Tongue (tissue), 2 donors: Measurements from ENCODE around the gene MATCAP1. TPM values are rescaled to one million over a fixed set of nuclear protein-coding genes. Genes with fewer than 3 reads are reported as not detected.

Source experiments
- DNase-seq: peaks from one replicate; pipeline ENCODE4 v3.0.0-alpha.2; 2015
- total RNA-seq: library from RNA; depleted of rRNA; stranded (reverse); fragments of >200 nt; gene quantifications from one replicate; pipeline ENCODE4 v1.2.3, GENCODE V29; 2014

MATCAP1 gene
- total RNA-seq, 1 donor from 2014 or later: 14.1 TPM

DNA sequence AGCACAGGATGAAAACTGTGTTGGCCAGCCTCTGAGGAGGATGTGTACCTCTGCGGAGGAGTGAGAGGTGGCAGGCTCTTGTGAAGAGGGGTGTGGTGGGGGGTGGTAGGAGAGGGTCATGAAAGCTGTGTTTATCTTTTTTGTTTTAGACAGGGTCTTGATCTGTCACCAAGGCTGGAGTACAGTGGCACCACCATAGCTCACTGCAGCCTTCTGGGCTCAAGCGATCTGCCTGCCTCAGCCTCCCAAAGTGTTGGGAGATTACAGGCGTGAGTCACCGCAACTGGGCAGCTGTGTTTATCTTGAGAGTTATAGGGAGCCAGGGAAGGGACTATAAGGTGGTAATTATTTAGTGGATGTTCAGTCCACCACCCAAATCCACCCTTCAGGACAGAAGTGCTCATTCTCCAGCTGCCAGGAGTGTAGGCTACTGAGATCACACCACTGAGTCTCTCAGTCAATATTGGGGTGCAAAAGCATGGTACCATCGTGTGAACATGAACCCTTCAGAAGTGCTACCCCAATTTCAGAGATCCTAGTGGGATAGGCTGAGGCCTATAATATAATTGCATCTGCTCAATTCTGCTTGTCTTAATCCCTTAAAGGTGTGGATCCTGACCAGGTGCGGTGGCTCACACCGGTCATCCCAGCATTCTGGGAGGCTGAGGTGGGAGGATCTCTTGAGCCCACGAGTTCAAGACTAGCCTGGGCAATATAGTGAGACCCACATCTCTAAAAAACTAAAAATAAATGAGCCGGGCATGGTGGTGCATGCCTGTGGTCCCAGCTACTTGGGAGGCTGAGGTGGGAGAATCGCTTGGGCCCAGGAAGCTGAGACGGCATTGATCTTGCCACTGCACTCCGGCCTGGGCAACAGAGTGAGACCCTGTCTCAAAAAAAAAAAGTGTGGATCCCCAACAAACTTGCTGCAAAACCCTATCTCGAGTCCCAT is 7.0 kb upstream of the MATCAP1 start:
- DNase-seq: no peak

DNA sequence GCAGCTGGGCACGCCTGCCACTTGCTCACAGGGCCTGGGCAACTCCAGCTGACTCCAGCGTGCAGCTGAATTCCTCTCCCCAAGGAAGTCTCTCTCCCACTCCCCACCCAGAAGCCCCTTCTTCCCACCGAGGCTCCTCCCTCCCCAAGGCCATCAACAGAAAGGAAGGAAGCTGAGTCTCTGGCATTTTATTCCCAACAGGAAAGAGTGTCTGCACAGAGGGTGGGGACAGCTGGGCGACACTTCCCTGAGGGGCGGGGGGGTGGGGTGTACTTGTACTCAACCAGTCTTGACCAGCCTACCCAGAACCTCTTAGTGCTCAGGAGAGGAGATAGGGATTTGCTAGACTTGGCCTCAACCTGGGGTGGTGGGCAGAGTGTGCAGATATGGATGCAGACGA is 6.3 kb upstream of the MATCAP1 start, which contains the start of gene EXOC3L1:
EXOC3L1 (minus strand) TSS at position 96 of the 400 bp plus-strand sequence. CDS start 460 bp downstream, outside the sequence.
- no peak for DNase-seq

DNA sequence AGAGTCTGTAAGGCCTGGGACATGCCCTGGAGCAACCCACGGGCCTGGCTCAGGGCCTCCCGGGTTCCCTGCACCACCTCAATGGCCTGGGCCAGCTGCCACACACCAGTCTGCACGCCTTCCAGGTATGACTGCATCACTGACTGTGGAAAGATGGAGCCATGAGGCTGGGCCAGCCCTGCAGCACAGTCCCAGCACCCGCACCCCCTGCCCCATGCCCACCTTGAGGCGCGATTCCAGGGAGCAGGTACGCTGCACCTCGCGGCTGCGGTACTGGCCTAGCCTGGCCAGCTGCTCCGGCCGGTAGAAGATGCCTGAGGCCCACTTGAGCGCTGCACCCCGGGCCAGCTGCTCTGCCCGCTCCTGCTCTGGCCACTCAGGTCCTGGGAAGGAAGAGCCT is 5.0 kb upstream of the MATCAP1 start:
- no peak for DNase-seq

DNA sequence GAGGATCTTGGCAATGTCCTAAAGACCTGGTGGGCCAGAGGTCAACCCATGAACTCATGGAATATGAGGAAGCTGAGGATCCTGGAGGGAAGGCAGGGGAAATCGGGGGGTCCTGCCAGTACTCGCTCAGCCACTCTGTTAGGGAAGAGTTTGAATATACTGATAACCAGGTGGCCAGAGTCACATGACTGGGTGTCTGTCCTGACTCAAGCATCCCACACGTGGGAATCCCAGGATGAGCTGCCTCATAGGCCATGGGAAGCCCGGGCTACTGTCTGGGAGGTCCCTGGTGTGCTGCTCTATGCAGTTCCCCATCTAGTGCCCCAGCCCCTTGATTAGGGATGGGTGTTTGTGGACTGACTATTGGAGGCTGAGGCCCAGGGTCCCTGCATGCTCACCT is 4.6 kb upstream of the MATCAP1 start:
- no peak for DNase-seq

DNA sequence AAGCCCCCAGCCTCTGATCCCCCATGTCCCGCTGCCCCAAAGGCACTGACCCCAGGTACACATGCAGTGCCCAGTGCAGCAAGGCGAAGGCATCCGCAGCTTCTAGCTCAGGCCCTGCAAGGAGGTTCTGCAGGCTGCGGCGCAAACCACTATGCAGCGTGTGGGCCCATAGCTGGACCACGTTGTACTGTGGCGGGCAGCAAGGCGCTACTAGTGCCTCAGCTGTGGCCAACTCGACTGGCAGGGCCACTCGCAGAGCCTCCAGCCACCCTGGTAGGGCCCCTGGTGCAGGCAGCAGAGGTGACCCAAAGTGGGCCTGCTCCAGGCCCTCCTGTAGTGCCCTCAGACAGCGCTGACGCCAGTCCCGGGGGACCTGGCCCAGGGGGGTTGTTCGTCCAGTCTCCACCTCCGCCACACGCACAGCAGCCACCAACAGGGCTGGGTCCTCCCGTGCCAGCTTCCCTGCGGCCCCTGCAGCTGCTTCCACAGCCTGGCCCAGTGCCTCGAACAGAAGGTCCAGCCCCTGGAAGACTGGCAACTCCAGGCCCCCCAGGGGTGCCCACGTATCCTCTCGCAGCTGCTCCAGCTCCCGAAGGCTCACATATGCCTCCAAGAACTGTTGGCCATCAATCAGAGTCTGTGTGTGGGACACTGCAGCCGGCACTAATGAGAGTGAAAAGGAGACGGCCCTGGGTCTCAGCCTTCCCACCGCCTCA is 3.6 kb upstream of the MATCAP1 start:
- DNase-seq: peak; percentile 89

DNA sequence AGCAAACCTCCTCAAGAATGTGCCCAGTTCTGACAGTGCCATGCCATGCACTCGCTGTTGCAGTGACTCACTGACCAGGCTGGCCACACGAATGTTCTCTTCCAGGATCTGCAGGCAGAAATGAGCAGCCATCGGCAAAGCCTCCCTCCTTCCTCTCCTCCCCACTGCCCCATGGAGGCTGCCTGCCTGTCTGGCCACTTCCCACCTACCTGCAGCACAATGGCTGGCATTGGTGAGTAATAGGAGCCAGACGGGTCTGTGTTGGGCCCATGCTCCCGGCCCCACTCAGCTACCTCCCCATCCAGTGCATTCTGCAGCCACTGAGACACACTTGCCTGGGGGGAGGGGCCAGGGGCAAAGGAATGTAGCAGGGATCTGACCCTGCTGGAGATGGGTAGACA is 2.8 kb upstream of the MATCAP1 start:
- no peak for DNase-seq

DNA sequence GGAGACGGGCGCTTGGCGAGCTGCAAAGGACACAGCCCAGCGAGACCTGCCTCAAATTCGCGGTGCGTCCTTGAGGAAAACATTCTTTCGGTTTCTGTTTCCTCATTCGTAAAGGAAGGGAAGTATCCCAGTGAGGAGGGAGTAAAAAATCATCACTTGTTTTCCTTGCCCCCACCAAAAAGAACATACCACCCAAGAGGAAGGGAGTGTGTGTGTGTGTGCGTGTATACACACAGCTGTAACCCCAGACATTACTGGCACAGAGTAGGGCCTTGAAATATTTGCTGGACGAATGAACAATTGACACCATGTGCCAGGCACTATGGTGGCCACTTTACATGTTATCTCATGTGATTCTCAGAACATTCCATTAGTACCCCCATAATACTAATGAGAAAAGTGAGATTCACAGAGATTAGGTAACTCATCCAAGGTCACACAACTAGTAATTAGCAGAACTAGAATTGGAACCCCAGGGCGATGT is 1.9 kb upstream of the MATCAP1 start:
- DNase-seq: no peak

DNA sequence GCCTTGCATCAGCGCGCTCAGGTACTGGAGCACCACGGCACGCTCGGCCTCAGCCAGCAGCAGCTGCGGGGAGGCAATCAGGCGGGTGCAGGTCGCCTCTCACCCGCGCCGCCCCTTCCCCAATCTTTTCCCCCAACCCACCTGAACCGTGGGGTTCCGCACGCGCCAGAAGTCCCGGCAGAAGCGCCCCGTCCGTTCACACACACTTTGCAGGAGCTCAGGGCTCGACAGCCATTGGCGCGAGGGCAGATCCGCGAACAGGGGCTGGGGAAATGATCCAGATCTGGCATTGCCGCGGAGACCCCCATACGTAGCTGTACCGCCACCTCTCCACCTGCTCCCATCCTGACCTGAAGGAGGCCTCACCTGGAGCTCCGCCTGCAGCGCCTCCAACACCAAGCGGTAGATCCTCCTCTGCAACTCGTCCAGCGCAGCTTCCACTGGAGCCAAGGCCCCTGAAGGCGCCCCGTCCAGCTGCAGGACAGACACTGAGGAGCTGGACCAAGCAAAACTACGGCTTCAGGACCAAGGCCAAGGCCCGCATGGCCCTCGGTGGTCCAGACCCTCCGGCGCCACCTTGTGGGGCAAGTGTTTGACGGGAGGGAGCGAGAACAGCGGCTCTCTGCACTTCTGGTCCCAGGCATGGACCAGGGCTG is 1.4 kb upstream of the MATCAP1 start:
- DNase-seq: peak; percentile 95

DNA sequence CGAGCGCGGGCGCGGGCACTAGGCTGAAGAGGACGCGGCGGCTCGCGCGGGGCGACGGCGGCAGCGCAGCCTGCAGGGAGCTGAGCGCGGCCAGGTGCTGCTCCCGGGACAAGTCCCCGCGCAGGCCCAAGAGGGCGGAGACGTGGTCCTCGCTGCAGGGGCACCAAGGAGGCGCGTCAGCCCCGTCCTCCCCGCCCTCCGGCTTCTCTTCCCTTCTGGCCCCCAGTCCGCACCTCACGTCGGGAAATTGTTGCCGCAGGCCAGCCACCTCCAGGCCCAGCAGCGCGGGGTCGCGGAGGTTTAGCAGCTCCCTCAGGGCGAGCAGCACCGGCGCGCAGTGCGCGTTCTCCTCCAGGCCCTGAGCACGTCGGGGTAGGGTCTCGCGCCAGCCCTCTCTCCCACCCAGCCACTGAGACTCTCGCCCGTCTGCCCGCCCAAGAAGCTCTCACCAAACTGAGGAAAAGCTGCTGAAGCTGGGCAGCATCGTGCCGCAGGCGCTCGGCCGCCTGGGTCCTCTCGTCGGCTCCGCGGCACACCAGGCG is 761 bp upstream of the MATCAP1 start:
- DNase-seq: no peak

DNA sequence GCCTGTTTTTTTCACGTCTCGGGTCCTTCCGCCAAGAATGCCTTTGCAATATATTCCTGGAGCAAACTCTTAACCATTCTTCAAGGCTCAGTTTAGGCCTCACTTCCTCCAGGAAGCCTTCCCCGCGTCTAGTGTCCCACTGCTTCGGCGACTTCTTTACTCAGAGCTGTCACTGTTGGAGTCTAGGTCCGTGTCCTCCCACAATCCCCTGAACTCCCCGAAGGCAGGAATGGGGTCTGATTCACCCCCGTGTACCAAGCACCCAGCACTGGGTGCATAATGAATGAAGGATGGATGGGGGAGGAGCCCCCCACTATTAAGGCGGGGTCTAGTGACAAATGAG is 508 bp downstream of the MATCAP1 start:
- no peak for DNase-seq

DNA sequence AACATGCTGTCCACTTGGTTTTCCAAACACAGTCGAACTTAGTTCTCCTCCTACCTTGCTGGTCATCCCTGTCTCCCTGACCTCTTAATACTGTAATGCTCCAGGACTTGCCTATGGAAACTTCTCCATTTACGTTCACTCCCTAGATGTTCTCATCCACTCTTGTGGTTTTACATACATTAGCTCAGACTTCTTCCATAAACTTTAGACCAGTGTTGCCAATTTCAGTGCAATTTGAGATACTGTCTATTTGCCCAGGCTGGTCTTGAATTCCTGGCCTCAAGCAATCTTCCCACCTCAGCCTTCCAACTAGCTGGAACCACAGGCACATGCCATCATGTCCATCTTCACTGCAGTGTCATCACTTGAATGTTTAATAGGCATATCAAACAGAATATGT is 1.5 kb downstream of the MATCAP1 start:
- no peak for DNase-seq

DNA sequence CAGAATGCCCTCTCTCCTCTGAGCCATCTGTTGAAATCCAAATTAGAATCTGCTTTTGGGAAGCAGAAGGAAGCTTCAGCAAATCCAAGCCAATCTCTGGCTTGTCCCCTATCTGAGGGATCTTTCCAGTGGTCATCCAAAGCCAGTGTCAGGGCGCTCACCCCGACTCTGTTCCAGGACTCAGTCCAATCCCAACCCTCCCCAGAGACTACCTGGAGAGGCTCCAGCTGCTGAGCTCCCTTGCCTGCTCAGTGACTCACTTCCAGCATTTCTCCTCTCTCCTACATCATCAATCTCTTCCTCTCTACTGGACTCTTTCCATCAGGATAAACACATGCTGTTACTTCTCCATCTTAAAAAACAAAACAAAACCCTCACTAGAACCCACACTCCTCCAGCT is 2.4 kb downstream of the MATCAP1 start:
- DNase-seq: no peak

DNA sequence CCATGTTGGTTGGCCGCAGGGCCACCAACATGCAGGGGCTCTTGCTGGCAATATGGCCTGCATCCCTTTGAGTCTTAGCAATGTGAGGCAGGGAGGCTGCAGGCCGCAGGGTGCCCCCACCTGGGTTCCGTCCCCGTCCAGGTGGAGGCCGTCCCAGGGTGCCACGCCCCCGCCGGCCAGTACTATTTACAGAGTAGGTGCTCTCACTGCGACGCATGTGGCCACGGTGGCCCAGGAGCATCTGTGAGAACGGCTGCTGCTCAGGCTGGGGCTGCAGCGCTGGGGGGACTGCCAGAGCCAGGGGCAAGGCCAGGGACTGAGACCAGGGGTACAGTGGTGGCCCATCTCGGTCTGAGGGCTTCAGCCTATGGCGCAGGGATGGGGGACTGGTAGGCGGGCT is 3.6 kb downstream of the MATCAP1 start:
- DNase-seq: no peak

DNA sequence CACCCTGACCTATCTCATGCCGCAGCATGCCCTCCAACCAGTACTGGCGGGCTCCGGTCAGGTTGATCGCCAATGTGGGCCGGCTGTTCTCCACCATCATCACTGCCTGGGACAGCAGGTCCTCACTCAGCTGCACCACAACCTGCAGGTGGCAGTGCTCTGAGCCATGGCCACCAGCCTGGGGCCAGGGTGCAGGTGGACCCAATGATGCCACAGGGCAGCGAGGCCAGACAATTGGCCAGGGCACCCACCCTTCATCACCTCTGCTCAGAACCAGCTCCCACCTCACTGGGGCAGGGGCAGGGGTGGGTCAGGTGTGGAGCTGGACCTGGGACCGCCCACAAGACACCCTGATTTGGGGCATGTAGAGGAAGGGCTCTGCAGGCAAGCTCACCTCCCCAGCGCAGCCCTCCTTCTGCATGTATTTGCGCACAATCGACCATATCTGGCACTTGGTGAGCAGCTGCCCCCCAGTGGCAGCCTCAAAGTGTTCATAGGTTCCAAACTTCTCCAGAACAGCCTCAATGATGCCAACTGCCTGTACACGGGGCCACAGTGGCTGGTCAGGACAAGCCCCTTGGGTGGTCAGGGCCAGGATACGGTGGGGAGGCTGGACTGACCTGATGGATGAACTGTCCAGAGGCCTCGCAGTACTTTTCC is 4.2 kb downstream of the MATCAP1 start:
- DNase-seq: no peak

DNA sequence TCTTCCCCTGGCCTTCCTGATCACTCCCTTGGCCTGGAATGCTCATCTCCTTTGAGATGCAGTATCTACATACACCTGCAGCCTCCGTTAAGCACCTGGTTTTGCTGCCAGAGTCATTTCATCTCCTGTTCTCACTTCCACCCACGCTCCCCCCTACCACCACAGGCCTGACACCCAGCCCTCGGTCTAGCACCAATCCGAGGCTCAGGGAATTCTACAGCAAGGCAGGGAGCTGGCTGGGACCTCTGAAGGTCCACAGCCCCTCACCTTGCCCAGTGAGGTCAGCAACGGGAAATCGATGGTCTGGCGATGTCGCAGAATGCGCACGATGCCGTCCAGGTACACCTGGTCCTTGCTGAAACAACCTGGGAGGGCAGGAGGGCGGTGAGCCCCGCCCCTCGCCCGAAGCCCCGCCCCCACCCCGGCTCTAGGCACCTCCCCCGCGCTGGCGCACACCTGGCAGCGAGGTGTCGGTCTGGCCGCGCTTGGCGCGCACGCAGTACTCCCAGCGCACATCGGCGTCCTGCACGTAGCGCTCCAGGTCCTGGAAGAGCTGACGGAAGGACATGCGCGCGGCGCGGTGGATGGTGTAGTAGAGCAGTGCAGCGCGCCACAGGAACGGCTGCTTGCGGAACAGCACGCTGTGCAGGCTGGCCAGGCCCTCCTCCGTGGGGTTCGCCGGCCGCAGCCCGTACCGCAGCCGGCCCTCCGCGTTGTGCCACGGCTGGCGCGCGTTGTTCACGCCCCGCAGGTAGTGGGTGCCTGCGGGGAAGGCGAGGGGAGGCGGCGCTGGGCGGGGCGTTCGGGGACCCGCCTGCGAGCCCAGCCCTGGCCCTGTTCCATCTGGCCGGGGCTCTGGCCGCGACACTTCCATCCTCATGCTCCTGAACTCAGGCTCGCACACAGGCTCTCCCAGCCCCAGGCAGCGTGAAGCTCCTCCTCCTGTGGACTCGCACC is 5.7 kb downstream of the MATCAP1 start:
- DNase-seq: peak; percentile 79

DNA sequence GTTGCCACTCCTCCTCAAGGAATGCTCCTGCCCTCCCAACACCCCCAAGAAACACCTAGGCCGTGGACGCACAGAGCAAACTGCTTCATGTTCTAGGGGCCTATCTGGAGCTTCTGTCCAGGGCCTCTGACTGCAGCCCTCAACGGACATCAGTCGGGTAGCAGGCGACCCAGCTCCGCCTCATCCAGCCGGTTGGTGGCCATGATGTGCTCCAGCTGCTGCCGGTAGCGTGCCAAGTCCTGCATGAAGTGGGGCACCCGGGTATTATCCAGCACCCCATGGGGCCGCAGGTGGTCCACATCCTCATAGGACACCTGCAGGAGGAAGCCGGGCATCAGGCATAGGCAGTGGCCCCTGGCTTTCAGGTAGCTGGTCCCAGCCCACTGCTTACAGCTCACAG is 7.1 kb downstream of the MATCAP1 start:
- DNase-seq: no peak

DNA sequence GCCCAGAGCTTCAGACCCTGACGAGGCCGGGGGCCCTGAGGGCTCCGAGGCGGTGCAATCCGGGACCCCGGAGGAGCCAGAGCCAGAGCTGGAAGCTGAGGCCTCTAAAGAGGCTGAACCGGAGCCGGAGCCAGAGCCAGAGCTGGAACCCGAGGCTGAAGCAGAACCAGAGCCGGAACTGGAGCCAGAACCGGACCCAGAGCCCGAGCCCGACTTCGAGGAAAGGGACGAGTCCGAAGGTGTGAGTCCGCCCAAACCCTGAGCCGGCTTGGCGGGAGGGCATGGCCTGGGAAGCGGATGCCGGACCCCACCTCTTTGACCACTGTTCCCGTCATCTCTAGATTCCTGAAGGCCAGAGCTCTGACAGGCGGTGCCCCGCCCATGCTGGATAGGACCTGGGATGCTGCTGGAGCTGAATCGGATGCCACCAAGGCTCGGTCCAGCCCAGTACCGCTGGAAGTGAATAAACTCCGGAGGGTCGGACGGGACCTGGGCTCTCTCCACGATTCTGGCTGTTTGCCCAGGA is 9.0 kb downstream of the MATCAP1 start:
- DNase-seq: no peak

DNA sequence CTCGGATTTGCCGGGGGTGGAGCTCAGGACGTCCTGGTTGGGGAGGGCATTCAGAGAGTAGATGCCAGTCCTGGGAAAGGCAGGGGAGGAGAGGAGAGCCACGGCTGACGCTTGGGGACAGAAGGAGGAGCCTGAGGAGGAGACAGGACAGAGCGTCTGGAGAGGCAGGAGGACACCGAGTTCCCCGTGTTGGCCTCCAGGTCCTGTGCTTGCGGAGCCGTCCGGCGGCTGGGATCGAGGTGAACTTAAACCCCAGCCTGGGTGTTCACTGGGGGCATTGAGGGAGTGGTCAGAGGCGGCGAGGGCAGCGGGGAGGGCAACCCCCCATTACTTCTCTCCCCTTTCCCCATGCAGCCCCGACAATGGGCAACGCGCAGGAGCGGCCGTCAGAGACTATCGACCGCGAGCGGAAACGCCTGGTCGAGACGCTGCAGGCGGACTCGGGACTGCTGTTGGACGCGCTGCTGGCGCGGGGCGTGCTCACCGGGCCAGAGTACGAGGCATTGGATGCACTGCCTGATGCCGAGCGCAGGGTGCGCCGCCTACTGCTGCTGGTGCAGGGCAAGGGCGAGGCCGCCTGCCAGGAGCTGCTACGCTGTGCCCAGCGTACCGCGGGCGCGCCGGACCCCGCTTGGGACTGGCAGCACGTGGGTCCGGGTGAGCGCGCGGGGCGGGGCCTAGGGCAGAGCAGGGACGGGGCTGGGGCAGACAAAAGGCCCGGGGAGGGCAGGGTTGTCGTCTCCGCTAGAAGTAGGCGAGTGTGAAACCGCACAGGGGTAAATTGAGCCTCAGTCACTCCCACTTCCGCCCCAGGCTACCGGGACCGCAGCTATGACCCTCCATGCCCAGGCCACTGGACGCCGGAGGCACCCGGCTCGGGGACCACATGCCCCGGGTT is 9.7 kb downstream of the MATCAP1 start:
- DNase-seq: peak; percentile 83

DNA sequence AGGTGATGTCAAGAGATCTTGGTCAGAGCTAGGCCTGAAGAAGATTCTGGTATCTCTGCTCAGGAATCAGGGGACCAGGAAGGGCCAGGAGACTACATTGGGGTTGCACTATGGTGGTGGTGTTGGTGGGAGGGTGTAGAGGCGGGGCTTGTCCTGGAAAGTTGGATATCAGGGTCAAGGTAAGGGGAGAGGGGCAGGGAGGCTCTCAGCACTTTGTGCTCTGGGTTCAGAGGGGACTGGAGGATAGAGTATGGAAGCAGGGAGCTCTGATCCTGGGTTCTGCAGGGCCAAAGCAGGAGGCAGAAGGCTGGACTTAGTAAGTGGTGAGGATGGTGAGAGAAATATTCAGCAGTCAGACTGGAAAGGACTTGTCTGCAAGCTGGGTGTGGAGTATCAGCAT is 10.4 kb downstream of the MATCAP1 start:
- DNase-seq: no peak
